Colonic mucosa (tissue), 4 donors: ENCODE data around the gene RAB37. TPM values are rescaled to one million over a fixed set of nuclear protein-coding genes. Genes with fewer than 3 reads are reported as not detected.
A peak's percentile ranks its signal among the peaks of the same experiment; 100 is the strongest.

Source experiments
- DNase-seq: peaks from one replicate; pipeline ENCODE4 v3.0.0-alpha.2; 2020
- H3K27ac ChIP-seq: fragments of 200-600 bp; one replicate; pipeline ENCODE4 v1.8.0; 2021
- H3K27me3 ChIP-seq: fragments of 200-600 bp; one replicate; pipeline ENCODE4 v1.8.0; 2021
- H3K36me3 ChIP-seq: fragments of 200-600 bp; one replicate; pipeline ENCODE4 v1.8.0; 2021
- H3K4me1 ChIP-seq: fragments of 200-600 bp; one replicate; pipeline ENCODE4 v1.8.0; 2021; ENCODE audit warnings: mild to moderate bottlenecking
- H3K4me3 ChIP-seq: fragments of 200-600 bp; one replicate; pipeline ENCODE4 v1.8.0; 2021
- H3K9ac ChIP-seq, 2 donors: one replicate each; pipeline ENCODE4 v1.7.0; 2013; ENCODE audit warnings: control low read depth in 2 of 2, low read depth in 2 of 2, low read length in 2 of 2
- H3K9me3 ChIP-seq: fragments of 200-600 bp; one replicate; pipeline ENCODE4 v1.8.0; 2021
- intact Hi-C: fragments of 100-400 bp; cut with DNase I; formaldehyde crosslinking; loops from one replicate; pipeline ENCODE4 v1.14.1; 2022
- total RNA-seq, 2 donors: library from RNA; stranded (reverse); fragmentation: NEBNext Ultra II Directional in 1 of 2; extraction: Animal tissue kit (Norgen Biotek cat#: 25700) in 1 of 2; gene quantifications; one replicate each; pipeline ENCODE4 v1.2.1, GENCODE V29; 2021
- TF ChIP-seq, protein P1 (sequence below): fragments of 200-600 bp; IDR thresholded peaks from one replicate; pipeline ENCODE4 v1.8.0; 2022; ENCODE audit warnings: antibody characterized with exemption, mild to moderate bottlenecking
- donor health status: healthy.
- donor health status: DM: no; HTN: no; CAD: no.
- donor health status: DM: no; HTN: no; CAD: no.

The RAB37 gene
- total RNA-seq, 2 donors from 2014 or later: 4.5 to 7.2 TPM

DNA sequence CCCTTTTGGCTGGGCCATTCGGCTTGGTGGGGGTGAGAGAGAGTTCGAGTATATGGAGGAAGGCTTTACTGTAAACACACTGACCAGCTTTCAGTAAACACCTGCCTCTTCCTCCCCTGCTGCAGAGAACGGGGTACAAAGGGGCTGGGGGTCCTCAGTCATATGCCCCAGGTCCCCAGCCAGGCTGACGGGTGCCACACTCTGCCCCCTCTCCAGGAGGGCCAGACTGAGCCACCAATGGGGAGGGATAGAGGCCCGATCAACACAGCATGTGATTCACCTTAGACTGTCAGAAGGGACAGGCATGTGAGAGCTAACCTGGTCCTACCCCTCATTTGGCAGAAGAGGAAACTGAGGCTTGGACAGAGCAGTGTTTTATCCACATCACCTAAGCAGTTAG is 24.4 kb downstream of the RAB37 start:
- Histone ChIP-seq H3K36me3 (no peaks in the 10 kb centered on the region), H3K4me3 (no peak overlapping the region), H3K9ac (no peak overlapping the region), H3K4me1 (peaks cover 41% of the 10 kb centered on the region), H3K9me3 (no peaks in the 10 kb centered on the region), H3K27ac (no peak overlapping the region), H3K27me3 (no peaks in the 10 kb centered on the region)
- TF ChIP-seq, protein P1, sequence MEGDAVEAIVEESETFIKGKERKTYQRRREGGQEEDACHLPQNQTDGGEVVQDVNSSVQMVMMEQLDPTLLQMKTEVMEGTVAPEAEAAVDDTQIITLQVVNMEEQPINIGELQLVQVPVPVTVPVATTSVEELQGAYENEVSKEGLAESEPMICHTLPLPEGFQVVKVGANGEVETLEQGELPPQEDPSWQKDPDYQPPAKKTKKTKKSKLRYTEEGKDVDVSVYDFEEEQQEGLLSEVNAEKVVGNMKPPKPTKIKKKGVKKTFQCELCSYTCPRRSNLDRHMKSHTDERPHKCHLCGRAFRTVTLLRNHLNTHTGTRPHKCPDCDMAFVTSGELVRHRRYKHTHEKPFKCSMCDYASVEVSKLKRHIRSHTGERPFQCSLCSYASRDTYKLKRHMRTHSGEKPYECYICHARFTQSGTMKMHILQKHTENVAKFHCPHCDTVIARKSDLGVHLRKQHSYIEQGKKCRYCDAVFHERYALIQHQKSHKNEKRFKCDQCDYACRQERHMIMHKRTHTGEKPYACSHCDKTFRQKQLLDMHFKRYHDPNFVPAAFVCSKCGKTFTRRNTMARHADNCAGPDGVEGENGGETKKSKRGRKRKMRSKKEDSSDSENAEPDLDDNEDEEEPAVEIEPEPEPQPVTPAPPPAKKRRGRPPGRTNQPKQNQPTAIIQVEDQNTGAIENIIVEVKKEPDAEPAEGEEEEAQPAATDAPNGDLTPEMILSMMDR: no peak
- DNase-seq: no peak
- intact Hi-C loops: no loop called here

- H3K36me3 ChIP-seq: peaks cover 2% of the 10 kb centered on the region
- H3K9ac ChIP-seq: no peak overlapping the region
- no peak overlapping the region for H3K4me3 ChIP-seq
- no peaks in the 10 kb centered on the region for H3K9me3 ChIP-seq
- no peaks in the 10 kb centered on the region for H3K27me3 ChIP-seq
- TF ChIP-seq, protein P1: no peak
- no peak for DNase-seq
- intact Hi-C loops: no loop called here
- no peak overlapping the region for H3K27ac ChIP-seq
- peaks cover 39% of the 10 kb centered on the region for H3K4me1 ChIP-seq
Measured at GRCh38 chr17:74761931-74762330, 24.9 kb downstream of the RAB37 start.

DNA sequence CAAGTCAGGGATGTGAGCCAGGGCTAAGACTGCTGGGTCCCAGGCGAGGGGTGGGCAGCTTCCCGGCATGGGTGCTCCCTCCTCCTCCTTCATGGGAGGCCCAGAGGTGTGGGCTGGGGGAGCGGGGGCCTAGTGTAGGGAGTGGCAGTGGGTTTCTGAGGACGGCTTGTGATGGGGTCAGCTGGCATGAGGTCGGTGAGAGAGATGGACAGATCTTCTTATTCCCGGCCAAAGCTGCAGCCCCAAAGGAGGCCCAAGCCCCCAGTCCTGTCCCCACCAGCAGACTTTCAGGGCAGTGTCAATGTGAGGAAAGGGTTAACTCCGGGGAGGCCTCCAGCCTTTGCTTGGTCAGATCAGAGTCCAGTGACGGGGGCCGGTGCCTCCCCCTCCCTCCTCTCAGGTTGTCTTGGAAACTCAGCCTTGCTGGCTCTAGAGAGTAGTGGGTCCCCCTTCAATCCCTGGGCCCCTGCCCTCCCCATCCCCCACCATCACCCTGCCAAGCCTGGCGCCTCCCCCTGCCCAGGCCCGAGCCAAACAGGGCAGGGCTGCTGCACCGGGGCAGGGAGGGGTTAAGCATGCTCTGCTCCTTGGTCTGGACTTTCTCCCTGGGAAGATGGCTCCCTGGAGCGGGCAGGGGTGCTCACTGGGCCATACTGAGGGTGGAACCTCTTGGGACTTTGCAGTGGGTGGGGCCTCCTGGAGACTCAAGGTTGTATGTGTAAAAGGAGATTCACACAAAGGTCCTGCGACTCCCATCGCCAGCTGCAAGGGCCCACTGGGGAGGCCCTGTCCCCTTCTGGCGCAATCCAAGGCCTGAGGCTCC is 26.7 kb downstream of the RAB37 start:
- intact Hi-C loops: no loop called here
- Histone ChIP-seq H3K27ac (no peak overlapping the region), H3K9me3 (no peaks in the 10 kb centered on the region), H3K4me3 (no peak overlapping the region), H3K27me3 (no peaks in the 10 kb centered on the region), H3K36me3 (peaks cover 4% of the 10 kb centered on the region), H3K4me1 (peaks cover 21% of the 10 kb centered on the region), H3K9ac (peak overlapping the region; percentile 30 to 32)
- DNase-seq: peak; percentile 81
- TF ChIP-seq, protein P1: no peak

DNA sequence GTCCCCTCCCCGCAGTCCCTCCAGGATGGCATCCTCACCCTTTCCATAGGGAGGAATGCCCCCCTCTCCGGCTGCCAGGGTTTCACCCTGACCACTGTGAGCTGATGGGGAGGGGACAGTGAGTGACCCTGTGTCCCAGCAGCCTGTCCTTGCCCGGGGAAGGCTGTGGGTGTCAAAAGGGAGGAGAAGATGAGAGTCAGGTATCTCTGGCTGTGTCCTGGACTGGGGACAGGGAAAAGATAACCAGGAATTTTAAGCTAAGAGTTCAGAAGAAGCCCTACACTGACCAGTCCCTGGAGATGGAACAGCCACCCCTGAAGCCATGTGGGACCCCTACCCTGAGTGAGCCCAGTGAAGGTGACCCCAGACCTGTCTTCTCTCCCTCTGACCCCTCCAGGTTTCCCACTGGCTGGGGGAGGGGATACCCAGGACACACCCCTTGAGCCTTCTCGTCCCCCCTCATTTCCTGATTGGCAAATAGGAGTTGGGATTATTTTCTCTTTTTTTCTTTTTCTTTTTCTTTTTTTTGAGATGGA is 27.8 kb downstream of the RAB37 start:
- H3K9ac ChIP-seq: peak overlapping the region in 1 of 2 donors; percentile 32
- DNase-seq: no peak
- TF ChIP-seq, protein P1: no peak
- peaks cover 14% of the 10 kb centered on the region for H3K4me1 ChIP-seq
- intact Hi-C loops: no loop called here
- no peaks in the 10 kb centered on the region for H3K9me3 ChIP-seq
- H3K27me3 ChIP-seq: no peaks in the 10 kb centered on the region
- no peak overlapping the region for H3K4me3 ChIP-seq
- no peak overlapping the region for H3K27ac ChIP-seq
- peaks cover 4% of the 10 kb centered on the region for H3K36me3 ChIP-seq

- DNase-seq: no peak
- H3K9ac ChIP-seq: no peak overlapping the region
- no peak overlapping the region for H3K27ac ChIP-seq
- no peak overlapping the region for H3K4me3 ChIP-seq
- intact Hi-C loops: no loop called here
- TF ChIP-seq, protein P1: no peak
- H3K4me1 ChIP-seq: peaks cover 15% of the 10 kb centered on the region
- peaks cover 4% of the 10 kb centered on the region for H3K36me3 ChIP-seq
- H3K9me3 ChIP-seq: no peaks in the 10 kb centered on the region
- no peaks in the 10 kb centered on the region for H3K27me3 ChIP-seq
Measured at GRCh38 chr17:74766413-74766812, 29.4 kb downstream of the RAB37 start.
